Vagina (tissue), 2 donors: ENCODE measurements around the gene SRGAP3. TPM values are rescaled to one million over a fixed set of nuclear protein-coding genes. Genes with fewer than 3 reads are reported as not detected.

Experiments used
- DNase-seq, 2 donors: peaks; one replicate each; pipeline ENCODE4 v3.0.0-alpha.2; 2017; ENCODE audit errors: extremely low spot score in 2 of 2
- H3K27ac ChIP-seq: fragments of 200-600 bp; sonication (generic); one replicate; pipeline ENCODE4 v1.5.1; 2019
- H3K27me3 ChIP-seq: fragments of 200-600 bp; sonication (generic); one replicate; pipeline ENCODE4 v1.5.1; 2019
- H3K36me3 ChIP-seq, 2 donors: fragments of 200-600 bp; sonication (generic); one replicate each; pipeline ENCODE4 v1.5.1; 2017 to 2019
- H3K4me1 ChIP-seq: fragments of 200-600 bp; sonication (generic); one replicate; pipeline ENCODE4 v1.5.1; 2019
- H3K4me3 ChIP-seq, 2 donors: fragments of 200-600 bp; sonication (generic); 1 replicate in 1 of 2; 2 replicates in 1 of 2; pipeline ENCODE4 v1.5.1; 2016 to 2019
- H3K9me3 ChIP-seq: fragments of 200-600 bp; sonication (generic); one replicate; pipeline ENCODE4 v1.5.1; 2019
- CTCF ChIP-seq, 3 experiments: fragments of 450-650 bp in 2 of 3; fragments of 200-600 bp in 1 of 3; sonication (generic) in 1 of 3; IDR thresholded peaks; one replicate each; pipeline ENCODE4 v1.5.1; 2017 to 2019; ENCODE audit warnings: antibody characterized with exemption in 3 of 3, mild to moderate bottlenecking in 2 of 3, moderate library complexity in 2 of 3
- POLR2A ChIP-seq, 2 donors: fragments of 450-650 bp; IDR thresholded peaks; one replicate each; pipeline ENCODE4 v1.6.1; 2017; ENCODE audit warnings: antibody characterized with exemption in 2 of 2, mild to moderate bottlenecking in 2 of 2, moderate library complexity in 2 of 2
- POLR2AphosphoS5 ChIP-seq, 2 donors: sonication (generic); formaldehyde crosslinking; IDR thresholded peaks; one replicate each; pipeline ENCODE4 v1.9.0; 2017; ENCODE audit warnings: antibody characterized with exemption in 2 of 2, mild to moderate bottlenecking in 2 of 2, low read depth in 1 of 2; ENCODE audit not compliant: insufficient read depth in 1 of 2
- intact Hi-C: fragments of 100-400 bp; cut with DNase I; formaldehyde crosslinking; loops from one replicate; pipeline ENCODE4 v1.15.1; 2023
- total RNA-seq: library from RNA; depleted of rRNA; stranded (reverse); fragments of >200 nt; gene quantifications from one replicate; pipeline ENCODE4 v1.2.3, GENCODE V29; 2016

SRGAP3 gene
- total RNA-seq, 1 donor from 2014 or later, result 20.6 TPM

- no peak for DNase-seq
- H3K9me3 ChIP-seq, result no peaks in the 10 kb centered on the region
- H3K27me3 ChIP-seq, result no peaks in the 10 kb centered on the region
- no peak overlapping the region for H3K27ac ChIP-seq
- H3K4me3 ChIP-seq, result no peak overlapping the region
- no peak for TF ChIP-seq POLR2AphosphoS5 (IDR thresholded peaks at IDR 0.05; ENCODE audit: insufficient read depth in 1 of 2, low read depth in 1 of 2)
- no peak for TF ChIP-seq POLR2A (IDR thresholded peaks at IDR 0.05)
- TF ChIP-seq CTCF (IDR thresholded peaks at IDR 0.05), result no peak
- H3K36me3 ChIP-seq, result no peaks in the 10 kb centered on the region
- intact Hi-C loops, result no loop called here
- H3K4me1 ChIP-seq, result peaks cover 9% of the 10 kb centered on the region
Measured at GRCh38 chr3:9169326-9169725, 80.1 kb downstream of the SRGAP3 start.

- Histone ChIP-seq H3K4me1 (peaks cover 9% of the 10 kb centered on the region), H3K27me3 (no peaks in the 10 kb centered on the region), H3K9me3 (no peaks in the 10 kb centered on the region), H3K4me3 (no peak overlapping the region), H3K36me3 (no peaks in the 10 kb centered on the region), H3K27ac (no peak overlapping the region)
- DNase-seq, result no peak
- intact Hi-C loops, result no loop called here
- TF ChIP-seq CTCF (IDR thresholded peaks at IDR 0.05) (no peak), POLR2AphosphoS5 (IDR thresholded peaks at IDR 0.05; ENCODE audit: insufficient read depth in 1 of 2, low read depth in 1 of 2) (no peak), POLR2A (IDR thresholded peaks at IDR 0.05) (no peak)
Measured at GRCh38 chr3:9168241-9168741, 81.2 kb downstream of the SRGAP3 start.

DNA sequence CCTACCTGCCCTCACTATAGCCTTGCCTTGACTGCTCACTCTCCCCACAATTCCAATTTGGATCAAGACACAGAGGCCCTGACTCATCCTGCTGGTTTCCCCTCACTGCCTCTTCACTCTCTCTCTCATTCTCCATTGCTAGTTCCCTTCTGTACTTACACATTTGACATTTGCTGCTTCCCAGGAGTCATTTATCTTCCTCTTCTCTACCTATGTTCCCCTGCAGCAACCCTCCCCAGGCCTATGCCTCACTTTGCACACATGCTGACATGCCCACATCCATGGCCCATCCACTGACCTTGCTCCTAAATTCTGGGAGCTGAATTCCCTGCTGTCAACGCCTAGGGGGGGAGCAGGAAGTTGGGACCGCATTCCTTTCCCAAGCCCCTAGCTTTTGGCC is 82.2 kb downstream of the SRGAP3 start:
- DNase-seq, result no peak
- Histone ChIP-seq H3K27me3 (no peaks in the 10 kb centered on the region), H3K36me3 (no peaks in the 10 kb centered on the region), H3K4me3 (no peak overlapping the region), H3K4me1 (no peaks in the 10 kb centered on the region), H3K9me3 (no peaks in the 10 kb centered on the region), H3K27ac (no peak overlapping the region)
- TF ChIP-seq CTCF (IDR thresholded peaks at IDR 0.05) (no peak), POLR2A (IDR thresholded peaks at IDR 0.05) (no peak), POLR2AphosphoS5 (IDR thresholded peaks at IDR 0.05; ENCODE audit: insufficient read depth in 1 of 2, low read depth in 1 of 2) (no peak)
- intact Hi-C loops, result no loop called here

GRCh38 chr3:9165421-9165820 is 84.0 kb downstream of the SRGAP3 start:
- intact Hi-C loops, result no loop called here
- Histone ChIP-seq H3K9me3 (no peaks in the 10 kb centered on the region), H3K27ac (no peak overlapping the region), H3K4me3 (no peak overlapping the region), H3K36me3 (no peaks in the 10 kb centered on the region), H3K4me1 (no peaks in the 10 kb centered on the region), H3K27me3 (no peaks in the 10 kb centered on the region)
- TF ChIP-seq CTCF (IDR thresholded peaks at IDR 0.05) (no peak), POLR2AphosphoS5 (IDR thresholded peaks at IDR 0.05; ENCODE audit: insufficient read depth in 1 of 2, low read depth in 1 of 2) (no peak), POLR2A (IDR thresholded peaks at IDR 0.05) (no peak)
- DNase-seq, result no peak

DNA sequence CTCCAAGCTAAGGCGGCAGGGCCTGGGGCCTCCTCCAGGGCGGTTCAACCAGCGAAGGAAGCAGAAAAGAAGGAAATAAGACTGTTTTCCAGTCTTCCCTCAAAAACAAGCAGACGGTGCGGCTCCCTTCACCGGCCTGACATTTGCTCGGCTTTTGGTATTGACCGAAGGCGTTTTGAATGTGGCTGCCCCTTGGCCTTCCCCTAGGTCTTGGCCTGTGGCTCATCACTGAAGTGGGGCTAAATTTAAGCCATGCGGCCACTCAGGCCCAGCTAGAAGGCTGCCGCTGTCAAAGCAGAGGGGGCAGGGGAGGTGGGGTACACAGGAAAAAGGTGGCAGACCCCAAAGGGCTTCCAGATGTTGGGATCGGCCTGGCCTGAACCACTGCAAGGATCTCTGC is 86.2 kb downstream of the SRGAP3 start:
- Histone ChIP-seq H3K27me3 (no peaks in the 10 kb centered on the region), H3K36me3 (no peaks in the 10 kb centered on the region), H3K27ac (no peak overlapping the region), H3K4me1 (no peaks in the 10 kb centered on the region), H3K9me3 (no peaks in the 10 kb centered on the region), H3K4me3 (no peak overlapping the region)
- TF ChIP-seq CTCF (IDR thresholded peaks at IDR 0.05), result no peak
- no peak for TF ChIP-seq POLR2AphosphoS5 (IDR thresholded peaks at IDR 0.05; ENCODE audit: insufficient read depth in 1 of 2, low read depth in 1 of 2)
- no peak for TF ChIP-seq POLR2A (IDR thresholded peaks at IDR 0.05)
- DNase-seq, result no peak
- intact Hi-C loops, result no loop called here
